ENCODE data around the gene GSS. TPM values are rescaled to one million over a fixed set of nuclear protein-coding genes. Genes with fewer than 3 reads are reported as not detected.

GSS gene
- total RNA-seq, 1 experiment from 2014 or later = 83.6 TPM

- ATAC-seq (no peak), DNase-seq (ENCODE audit: low read depth, low spot score) (no peak)
- H3K4me2 ChIP-seq (ENCODE audit: low read length) = no peak overlapping the region
- peaks cover 6 to 13% of the 10 kb centered on the region in 2 experiments; a peak in 3 of 4 replicates for H3K4me1 ChIP-seq (ENCODE audit: control insufficient read depth in 1 of 2, insufficient read depth in 2 of 2, low read length in 2 of 2)
- ChIA-PET RAD21 (ENCODE audit: low non-redundant PET in 1 of 2, low total read pairs in 2 of 2, uncharacterized antibody in 2 of 2, unreplicated experiment in 2 of 2) (interaction anchor here in 1 of 2 experiments (1.2 kb wide), 1 partner anchor 10 kb away, joined by 3 read pairs; no protein-coding TSS in a partner anchor), POLR2A (no interaction called here), CTCF (no interaction called here)
- H3K79me2 ChIP-seq (ENCODE audit: insufficient read depth, low read length) = no peaks in the 10 kb centered on the region
- H3K27ac ChIP-seq (ENCODE audit: low read depth, low read length) = no peak overlapping the region
- no peaks in the 10 kb centered on the region for H3K27me3 ChIP-seq (ENCODE audit: insufficient read depth, low read length)
- no peaks in the 10 kb centered on the region for H4K20me1 ChIP-seq (ENCODE audit: insufficient read depth)
- no peak overlapping the region for H2AFZ ChIP-seq (ENCODE audit: low read depth, low read length, poor library complexity, severe bottlenecking)
- H3K9me3 ChIP-seq (ENCODE audit: control insufficient read depth in 1 of 2, insufficient read depth in 1 of 2, low read depth in 1 of 2, low read length in 2 of 2) = no peaks in the 10 kb centered on the region
- TF ChIP-seq FOSL1 (IDR thresholded peaks at IDR 0.05; ENCODE audit: low read depth) = no peak
- no peak for TF ChIP-seq REST (IDR thresholded peaks at IDR 0.05; ENCODE audit: low read depth)
- TF ChIP-seq EGR1 (IDR thresholded peaks at IDR 0.05; ENCODE audit: low read depth) = no peak
- no peak for TF ChIP-seq TCF7L2 (IDR thresholded peaks at IDR 0.05; ENCODE audit: borderline replicate concordance, extremely low read depth, insufficient read depth, insufficient read length)
- TF ChIP-seq EZH2phosphoT487 (IDR thresholded peaks at IDR 0.05; ENCODE audit: borderline replicate concordance) = no peak
- TF ChIP-seq SRF (IDR thresholded peaks at IDR 0.05; ENCODE audit: low read depth) = no peak
- TF ChIP-seq ZFX (IDR thresholded peaks at IDR 0.05) = no peak
- TF ChIP-seq JUND (IDR thresholded peaks at IDR 0.05) = no peak
- no peak for TF ChIP-seq MAX (IDR thresholded peaks at IDR 0.05)
- no peak for TF ChIP-seq POLR2AphosphoS5 (IDR thresholded peaks at IDR 0.05; ENCODE audit: low read depth, low read length)
- TF ChIP-seq YY1 (IDR thresholded peaks at IDR 0.05; ENCODE audit: extremely low read depth, insufficient replicate concordance, low read depth, low read length) = no peak
- TF ChIP-seq ELF1 (IDR thresholded peaks at IDR 0.05; ENCODE audit: borderline replicate concordance, low read depth) = no peak
- no peak for TF ChIP-seq RAD21 (IDR thresholded peaks at IDR 0.05; ENCODE audit: low read depth)
- TF ChIP-seq POLR2A (IDR thresholded peaks at IDR 0.05; ENCODE audit: borderline replicate concordance, extremely low read depth, insufficient read depth, insufficient read length) = no peak
- TF ChIP-seq SP1 (IDR thresholded peaks at IDR 0.05; ENCODE audit: low read depth) = no peak
- no peak for TF ChIP-seq CBX3 (IDR thresholded peaks at IDR 0.05; ENCODE audit: low read depth)
- no peak for TF ChIP-seq ZNF274 (IDR thresholded peaks at IDR 0.05; ENCODE audit: low read depth, low read length)
- no peak for TF ChIP-seq ZBTB33 (IDR thresholded peaks at IDR 0.05; ENCODE audit: extremely low read depth, insufficient replicate concordance, low read length)
- H3K36me3 ChIP-seq (ENCODE audit: control insufficient read depth in 1 of 2, insufficient read depth in 2 of 2, low read length in 2 of 2) = peaks cover 0 to 7% of the 10 kb centered on the region in 2 experiments; a peak in 1 of 4 replicates
- intact Hi-C loops (cut with micrococcal nuclease) = no loop called here
- no peaks in the 10 kb centered on the region for H3K9me2 ChIP-seq (ENCODE audit: insufficient read depth)
- no peak overlapping the region for H3K9ac ChIP-seq (ENCODE audit: low read length)
- H3K4me3 ChIP-seq (replicated peaks in 1 of 2; ENCODE audit: low read depth in 1 of 2, low read length in 2 of 2) = no peak overlapping the region
- BruUV-seq (replicated peaks) = no TSS peak
Measured at GRCh38 chr20:34886122-34886521, 69.5 kb downstream of the GSS start.

Measured in HCT116 (cell line).